MCF 10A (cell line): Measurements from ENCODE around the gene CYP2J2. TPM values are rescaled to one million over a fixed set of nuclear protein-coding genes. Genes with fewer than 3 reads are reported as not detected.
A peak's percentile ranks its signal among the peaks of the same experiment; 100 is the strongest.

Source experiments
- BruUV-seq: library from RNA; stranded (reverse); fragments of 400-500 nt; replicated peaks from 2 replicates; lab custom pipeline; 2021; lab: Mats Ljungman, UMichigan
- CTCF ChIA-PET: fragments of 300-600 bp; sonication (Branson Sonifier 250); formaldehyde crosslinking; extraction: SDS; loops from one replicate; lab custom pipeline; 2021; ENCODE audit warnings: antibody characterized with exemption, inconsistent platforms; lab: Yijun Ruan, JAX
- POLR2A ChIA-PET: fragments of 300-600, 350-650 bp; sonication (Branson Sonifier 250); formaldehyde crosslinking; extraction: SDS; loops from one replicate; lab custom pipeline; 2020; ENCODE audit warnings: antibody characterized with exemption, inconsistent platforms; lab: Yijun Ruan, JAX
- DNase-seq: peaks from one replicate; pipeline ENCODE4 v3.0.0-alpha.2; 2018; ENCODE audit not compliant: unreplicated experiment
- H3K27ac Mint-ChIP-seq: one replicate; pipeline ENCODE4 v1.8.0; 2022; ENCODE audit warnings: mild to moderate bottlenecking, low read depth, mixed read lengths; ENCODE audit not compliant: unreplicated experiment
- H3K27me3 Mint-ChIP-seq: one replicate; pipeline ENCODE4 v1.8.0; 2022; ENCODE audit warnings: mixed read lengths; ENCODE audit not compliant: insufficient read depth, unreplicated experiment
- H3K36me3 Mint-ChIP-seq: one replicate; pipeline ENCODE4 v1.8.0; 2022; ENCODE audit warnings: mild to moderate bottlenecking, moderate library complexity, mixed read lengths; ENCODE audit not compliant: insufficient read depth, unreplicated experiment
- H3K4me1 Mint-ChIP-seq: one replicate; pipeline ENCODE4 v1.8.0; 2022; ENCODE audit warnings: mixed read lengths; ENCODE audit not compliant: insufficient read depth, unreplicated experiment
- H3K4me3 Mint-ChIP-seq: one replicate; pipeline ENCODE4 v1.8.0; 2022; ENCODE audit warnings: mild to moderate bottlenecking, moderate library complexity, mixed read lengths; ENCODE audit not compliant: unreplicated experiment
- H3K9me3 Mint-ChIP-seq: one replicate; pipeline ENCODE4 v1.8.0; 2022; ENCODE audit warnings: mixed read lengths; ENCODE audit not compliant: unreplicated experiment
- intact Hi-C: fragments of 100-400 bp; cut with micrococcal nuclease; formaldehyde crosslinking; loops from 2 replicates; pipeline ENCODE4 v1.14.1; 2022
- total RNA-seq: library from RNA; stranded (reverse); gene quantifications from 2 replicates; pipeline ENCODE4 v1.2.3, GENCODE V29; 2022
- TF ChIP-seq, protein P1 (sequence below): fragments of 200-600 bp; IDR thresholded peaks from one replicate; pipeline ENCODE4 v1.8.0; 2022; ENCODE audit warnings: antibody characterized with exemption, mild to moderate bottlenecking; ENCODE audit not compliant: unreplicated experiment

CYP2J2 gene
- total RNA-seq, 1 experiment from 2014 or later = 0.42 TPM

DNA sequence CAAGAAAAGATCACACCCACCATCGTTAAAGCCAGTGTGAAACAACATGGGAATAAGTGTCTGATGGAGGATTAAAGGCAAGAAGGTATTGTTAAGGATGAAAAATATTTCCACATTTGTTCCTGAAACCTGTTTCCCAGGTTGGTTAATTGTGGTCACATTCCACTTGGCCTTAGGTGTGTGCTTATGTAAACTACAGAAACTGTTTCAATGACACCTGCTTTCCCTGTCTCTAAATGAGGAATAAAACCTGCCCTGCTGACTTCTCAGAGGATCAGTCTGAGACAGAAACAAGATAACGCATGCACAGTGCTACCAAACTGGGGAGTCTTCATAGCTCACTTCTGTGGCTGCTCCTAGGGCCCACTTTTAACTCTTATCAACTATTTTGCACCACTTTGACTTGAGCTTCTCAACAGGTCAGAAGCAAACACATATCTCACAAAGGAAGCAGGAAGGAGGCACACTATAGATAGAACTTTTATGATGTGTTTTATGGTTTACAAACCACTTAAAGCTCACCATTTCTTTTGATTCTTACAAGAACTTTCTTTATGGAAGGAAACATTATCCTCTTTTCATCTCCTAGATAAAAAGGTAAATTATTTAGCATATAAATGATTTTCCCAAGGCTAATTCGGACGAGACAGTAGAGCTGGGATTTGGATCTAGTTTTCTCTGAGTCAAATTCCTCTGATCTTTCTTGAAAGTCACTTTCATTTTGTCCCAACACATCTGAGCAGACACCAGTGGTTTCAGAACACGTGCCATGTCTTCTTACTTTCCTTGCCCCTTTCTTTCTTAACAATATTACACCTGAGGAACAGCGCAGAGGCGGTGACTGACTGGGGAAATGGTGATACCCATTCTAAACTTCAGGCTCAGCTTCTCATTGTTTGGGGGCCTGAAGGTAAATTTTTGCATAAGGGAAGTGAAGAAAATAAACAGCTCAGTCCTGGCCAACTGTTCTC is 33.4 kb downstream of the CYP2J2 start:
- no peak overlapping the region for H3K27ac Mint-ChIP-seq
- no peak overlapping the region for H3K4me3 Mint-ChIP-seq
- TF ChIP-seq, protein P1, sequence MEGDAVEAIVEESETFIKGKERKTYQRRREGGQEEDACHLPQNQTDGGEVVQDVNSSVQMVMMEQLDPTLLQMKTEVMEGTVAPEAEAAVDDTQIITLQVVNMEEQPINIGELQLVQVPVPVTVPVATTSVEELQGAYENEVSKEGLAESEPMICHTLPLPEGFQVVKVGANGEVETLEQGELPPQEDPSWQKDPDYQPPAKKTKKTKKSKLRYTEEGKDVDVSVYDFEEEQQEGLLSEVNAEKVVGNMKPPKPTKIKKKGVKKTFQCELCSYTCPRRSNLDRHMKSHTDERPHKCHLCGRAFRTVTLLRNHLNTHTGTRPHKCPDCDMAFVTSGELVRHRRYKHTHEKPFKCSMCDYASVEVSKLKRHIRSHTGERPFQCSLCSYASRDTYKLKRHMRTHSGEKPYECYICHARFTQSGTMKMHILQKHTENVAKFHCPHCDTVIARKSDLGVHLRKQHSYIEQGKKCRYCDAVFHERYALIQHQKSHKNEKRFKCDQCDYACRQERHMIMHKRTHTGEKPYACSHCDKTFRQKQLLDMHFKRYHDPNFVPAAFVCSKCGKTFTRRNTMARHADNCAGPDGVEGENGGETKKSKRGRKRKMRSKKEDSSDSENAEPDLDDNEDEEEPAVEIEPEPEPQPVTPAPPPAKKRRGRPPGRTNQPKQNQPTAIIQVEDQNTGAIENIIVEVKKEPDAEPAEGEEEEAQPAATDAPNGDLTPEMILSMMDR = no peak
- intact Hi-C loops = no loop called here
- no peaks in the 10 kb centered on the region for H3K27me3 Mint-ChIP-seq
- no TSS peak for BruUV-seq
- CTCF ChIA-PET = interaction anchor here (0.6 to 4.4 kb wide), 6 partner anchors 9 to 1126 kb away, joined by 3 to 29 read pairs (median 8); no protein-coding TSS in a partner anchor
- DNase-seq = no peak
- POLR2A ChIA-PET = interaction anchor here (0.6 kb wide), 1 partner anchor 9 kb away, joined by 3 read pairs; no protein-coding TSS in a partner anchor
- H3K36me3 Mint-ChIP-seq = no peaks in the 10 kb centered on the region
- H3K4me1 Mint-ChIP-seq = no peaks in the 10 kb centered on the region
- H3K9me3 Mint-ChIP-seq = peaks cover 7% of the 10 kb centered on the region

DNA sequence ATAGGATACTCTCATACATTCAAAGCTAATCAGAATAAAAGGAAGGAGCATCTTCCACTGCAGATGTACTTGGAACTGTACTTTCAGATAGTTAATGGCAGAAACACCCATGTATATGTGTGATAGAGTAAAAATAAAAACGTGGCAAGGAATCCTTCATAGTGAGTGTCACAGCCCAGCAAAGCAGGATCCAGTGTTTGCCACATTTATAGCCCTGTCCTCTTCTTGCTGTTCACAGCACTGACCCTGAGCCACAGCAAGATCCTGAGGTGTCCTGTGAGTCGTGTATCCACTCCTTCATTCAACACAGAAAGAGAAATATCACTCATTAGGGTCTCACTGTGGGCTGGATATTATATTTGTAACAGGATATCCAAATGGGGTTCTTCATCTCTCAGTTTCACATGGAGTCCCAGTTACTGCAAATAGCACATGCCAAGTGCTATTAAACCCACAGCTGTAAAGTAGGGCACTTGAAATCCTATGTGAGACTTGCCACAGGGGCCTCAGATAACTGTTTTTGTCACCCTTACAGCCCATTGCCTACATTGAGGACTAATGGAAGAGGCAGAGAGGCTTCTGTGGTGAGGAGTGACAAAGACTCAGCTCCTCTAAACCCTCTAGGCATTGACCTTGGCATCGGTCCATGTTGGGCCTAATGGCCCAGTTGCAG is 41.3 kb downstream of the CYP2J2 start:
- TF ChIP-seq, protein P1 = no peak
- no peak for DNase-seq
- ChIA-PET POLR2A (interaction anchor here (0.7 to 1.6 kb wide), 2 partner anchors 9 to 62 kb away, joined by 3 read pairs; no protein-coding TSS in a partner anchor), CTCF (interaction anchor here (0.8 to 10.9 kb wide), 2 partner anchors 59 to 1075 kb away, joined by 3 to 191 read pairs; no protein-coding TSS in a partner anchor)
- no peak overlapping the region for H3K27ac Mint-ChIP-seq
- H3K27me3 Mint-ChIP-seq = peaks cover 7% of the 10 kb centered on the region
- no peaks in the 10 kb centered on the region for H3K4me1 Mint-ChIP-seq
- no peak overlapping the region for H3K4me3 Mint-ChIP-seq
- peaks cover 7% of the 10 kb centered on the region for H3K9me3 Mint-ChIP-seq
- no TSS peak for BruUV-seq
- no peaks in the 10 kb centered on the region for H3K36me3 Mint-ChIP-seq
- intact Hi-C loops = no loop called here

- peaks cover 7% of the 10 kb centered on the region for H3K27me3 Mint-ChIP-seq
- TF ChIP-seq, protein P1 = no peak
- intact Hi-C loops = no loop called here
- H3K4me1 Mint-ChIP-seq = no peaks in the 10 kb centered on the region
- H3K4me3 Mint-ChIP-seq = no peak overlapping the region
- H3K9me3 Mint-ChIP-seq = peaks cover 7% of the 10 kb centered on the region
- DNase-seq = peak; percentile 23
- ChIA-PET CTCF (interaction anchor here (1.1 to 10.9 kb wide), 10 partner anchors 8 to 83 kb away, joined by 3 to 191 read pairs (median 6); no protein-coding TSS in a partner anchor), POLR2A (interaction anchor here (1.0 kb wide), 1 partner anchor 66 kb away, joined by 3 read pairs; no protein-coding TSS in a partner anchor)
- H3K36me3 Mint-ChIP-seq = no peaks in the 10 kb centered on the region
- H3K27ac Mint-ChIP-seq = no peak overlapping the region
- BruUV-seq = no TSS peak
Observed at GRCh38 chr1:59880735-59881134, 45.8 kb downstream of the CYP2J2 start.
